Breast epithelium (tissue), 3 donors: Measurements from ENCODE around the gene IKZF5.

ENCODE experiments used
- CTCF ChIP-seq, 3 donors: fragments of 450-650 bp; IDR thresholded peaks; one replicate each; pipeline ENCODE4 v1.5.1; 2016 to 2017; ENCODE audit warnings: antibody characterized with exemption in 3 of 3, mild to moderate bottlenecking in 3 of 3, moderate library complexity in 3 of 3
- POLR2A ChIP-seq: fragments of 450-650 bp; IDR thresholded peaks from one replicate; pipeline ENCODE4 v1.6.1; 2016; ENCODE audit warnings: antibody characterized with exemption, mild to moderate bottlenecking, moderate library complexity
- POLR2AphosphoS5 ChIP-seq, 3 donors: sonication (generic); formaldehyde crosslinking; IDR thresholded peaks; one replicate each; pipeline ENCODE4 v1.6.1; 2017; ENCODE audit warnings: antibody characterized with exemption in 3 of 3

- no peak for TF ChIP-seq CTCF (IDR thresholded peaks at IDR 0.05)
- no peak for TF ChIP-seq POLR2A
- no peak for TF ChIP-seq POLR2AphosphoS5 (IDR thresholded peaks at IDR 0.05)
Observed at GRCh38 chr10:122955892-122956291, 52.7 kb downstream of the IKZF5 start.
